HCT116 (cell line): Measurements from ENCODE around the gene PRICKLE2. TPM values are rescaled to one million over a fixed set of nuclear protein-coding genes. Genes with fewer than 3 reads are reported as not detected.

Experiments
- ATAC-seq: fragments of 200-7000 bp; cut with Tn5 transposase; 2 replicates; pipeline ENCODE4 v1.9.1; 2020; ENCODE audit warnings: mild to moderate bottlenecking, moderate library complexity
- BruUV-seq: library from RNA; stranded (reverse); fragments of 400-500 nt; replicated peaks from 2 replicates; lab custom pipeline; 2021; lab: Mats Ljungman, UMichigan
- CTCF ChIA-PET: fragments of 300-600 bp; sonication (Branson Sonifier 250); formaldehyde crosslinking; loops from one replicate; lab custom pipeline; 2021; ENCODE audit warnings: antibody characterized with exemption; lab: Charles Lee
- POLR2A ChIA-PET: fragments of 300-600, 350-600 bp; sonication (Branson Sonifier 250); formaldehyde crosslinking; loops from one replicate; lab custom pipeline; 2021; ENCODE audit warnings: antibody characterized with exemption; lab: Charles Lee
- RAD21 ChIA-PET, 2 experiments: fragments of 300-600 bp; sonication (Branson Sonifier 250); formaldehyde crosslinking; loops; one replicate each; lab custom pipeline; 2023; ENCODE audit warnings: low total read pairs in 2 of 2; ENCODE audit not compliant: uncharacterized antibody in 2 of 2, unreplicated experiment in 2 of 2, low non-redundant PET in 1 of 2; lab: Charles Lee
- DNase-seq: peaks from one replicate; pipeline ENCODE4 v3.0.0-alpha.2; 2010; ENCODE audit warnings: low read depth, low spot score
- H2AFZ ChIP-seq: fragments of 200-600 bp; shearing (Covaris generic), sonication (generic); 2 replicates; pipeline ENCODE4 v1.6.1; 2017; ENCODE audit warnings: low read depth, mixed run types, mixed read lengths, antibody characterized with exemption, low read length; ENCODE audit not compliant: poor library complexity, severe bottlenecking
- H3K27ac ChIP-seq: 2 replicates; pipeline ENCODE4 v1.5.1; 2012; ENCODE audit warnings: low read depth, low read length
- H3K27me3 ChIP-seq: fragments of 200-600 bp; sonication (generic); 2 replicates; pipeline ENCODE4 v1.6.1; 2016; ENCODE audit warnings: mixed run types, low read length, mixed read lengths; ENCODE audit not compliant: insufficient read depth
- H3K36me3 ChIP-seq, 2 experiments: fragments of 200-500 bp in 1 of 2; fragments of 200-600 bp in 1 of 2; sonication (Bioruptor generic) in 1 of 2; sonication (generic) in 1 of 2; 2 replicates each; pipeline versions ENCODE4 v1.5.1 to v1.6.1; 2014 to 2016; ENCODE audit warnings: low read length in 2 of 2, inconsistent platforms in 1 of 2, mixed read lengths in 1 of 2, mixed run types in 1 of 2; ENCODE audit not compliant: insufficient read depth in 2 of 2, control insufficient read depth in 1 of 2
- H3K4me1 ChIP-seq, 2 experiments: fragments of 200-600 bp in 1 of 2; sonication (generic) in 1 of 2; 2 replicates each; pipeline versions ENCODE4 v1.5.1 to v1.6.1; 2012 to 2017; ENCODE audit warnings: low read length in 2 of 2, inconsistent platforms in 1 of 2, mild to moderate bottlenecking in 1 of 2, mixed read lengths in 1 of 2, mixed run types in 1 of 2, moderate library complexity in 1 of 2; ENCODE audit not compliant: insufficient read depth in 2 of 2, control insufficient read depth in 1 of 2
- H3K4me2 ChIP-seq: fragments of 200-600 bp; sonication (generic); 2 replicates; pipeline ENCODE4 v1.6.1; 2017; ENCODE audit warnings: mixed run types, low read length, mixed read lengths
- H3K4me3 ChIP-seq, 2 experiments: fragments of 200-600 bp in 1 of 2; sonication (generic) in 1 of 2; replicated peaks in 1 of 2; 2 replicates each; pipeline ENCODE4 v1.5.1; 2011 to 2016; ENCODE audit warnings: low read length in 2 of 2, control low read depth in 1 of 2, low read depth in 1 of 2, mild to moderate bottlenecking in 1 of 2, mixed read lengths in 1 of 2, mixed run types in 1 of 2
- H3K79me2 ChIP-seq: fragments of 200-600 bp; sonication (generic); 2 replicates; pipeline ENCODE4 v1.6.1; 2017; ENCODE audit warnings: mild to moderate bottlenecking, mixed run types, low read length, moderate library complexity, mixed read lengths; ENCODE audit not compliant: insufficient read depth
- H3K9ac ChIP-seq: fragments of 200-600 bp; sonication (generic); 2 replicates; pipeline ENCODE4 v1.6.1; 2016; ENCODE audit warnings: low read length, mixed read lengths
- H3K9me2 ChIP-seq: fragments of 200-600 bp; sonication (generic), shearing (Covaris generic); 2 replicates; pipeline ENCODE4 v1.6.1; 2017; ENCODE audit warnings: mixed run types, mild to moderate bottlenecking, moderate library complexity; ENCODE audit not compliant: insufficient read depth
- H3K9me3 ChIP-seq, 2 experiments: fragments of 200-500 bp in 1 of 2; fragments of 200-600 bp in 1 of 2; sonication (Bioruptor generic) in 1 of 2; sonication (generic) in 1 of 2; 2 replicates each; pipeline ENCODE4 v1.6.1; 2014 to 2017; ENCODE audit warnings: low read length in 2 of 2, mixed read lengths in 2 of 2, inconsistent platforms in 1 of 2, low read depth in 1 of 2, mild to moderate bottlenecking in 1 of 2, mixed run types in 1 of 2, moderate library complexity in 1 of 2; ENCODE audit not compliant: control insufficient read depth in 1 of 2, insufficient read depth in 1 of 2
- H4K20me1 ChIP-seq: fragments of 200-600 bp; sonication (generic), shearing (Covaris generic); 2 replicates; pipeline ENCODE4 v1.6.1; 2017; ENCODE audit warnings: mixed run types, mild to moderate bottlenecking, moderate library complexity; ENCODE audit not compliant: insufficient read depth
- CBX3 ChIP-seq: IDR thresholded peaks from 2 replicates; pipeline ENCODE4 v1.6.1; 2012; ENCODE audit warnings: low read depth
- CEBPB ChIP-seq: IDR thresholded peaks from 2 replicates; pipeline ENCODE4 v1.6.1; 2012; ENCODE audit warnings: low read depth
- EGR1 ChIP-seq: IDR thresholded peaks from 2 replicates; pipeline ENCODE4 v1.6.1; 2012; ENCODE audit warnings: low read depth
- EZH2 ChIP-seq: fragments of 200-600 bp; sonication (generic); IDR thresholded peaks from 2 replicates; pipeline ENCODE4 v1.6.1; 2017; ENCODE audit warnings: antibody characterized with exemption, mixed run types
- FOSL1 ChIP-seq: IDR thresholded peaks from 2 replicates; pipeline ENCODE4 v1.6.1; 2012; ENCODE audit warnings: low read depth
- POLR2A ChIP-seq: IDR thresholded peaks from 2 replicates; pipeline ENCODE4 v1.7.0; 2011; ENCODE audit warnings: borderline replicate concordance; ENCODE audit not compliant: insufficient read depth, insufficient read length; ENCODE audit errors: extremely low read depth
- POLR2AphosphoS5 ChIP-seq: IDR thresholded peaks from 2 replicates; pipeline ENCODE4 v1.6.1; 2011; ENCODE audit warnings: mild to moderate bottlenecking, low read depth, low read length, moderate library complexity
- RAD21 ChIP-seq: IDR thresholded peaks from 2 replicates; pipeline ENCODE4 v1.6.1; 2012; ENCODE audit warnings: low read depth, mild to moderate bottlenecking
- SP1 ChIP-seq: IDR thresholded peaks from 2 replicates; pipeline ENCODE4 v1.6.1; 2012; ENCODE audit warnings: low read depth
- TCF7L2 ChIP-seq: IDR thresholded peaks from 2 replicates; pipeline ENCODE4 v1.7.0; 2011; ENCODE audit warnings: borderline replicate concordance, inconsistent platforms; ENCODE audit not compliant: insufficient read depth, insufficient read length; ENCODE audit errors: extremely low read depth
- YY1 ChIP-seq: IDR thresholded peaks from 2 replicates; pipeline ENCODE4 v1.6.1; 2011; ENCODE audit warnings: low read length, low read depth, moderate library complexity, mild to moderate bottlenecking; ENCODE audit not compliant: insufficient replicate concordance; ENCODE audit errors: extremely low read depth
- ZFX ChIP-seq: fragments of 450-650 bp; IDR thresholded peaks from 2 replicates; pipeline ENCODE4 v1.6.1; 2017
- ZNF274 ChIP-seq: fragments of 200-500 bp; sonication (Bioruptor generic); IDR thresholded peaks from 2 replicates; pipeline ENCODE4 v1.6.1; 2014; ENCODE audit warnings: mild to moderate bottlenecking, low read depth, low read length, inconsistent platforms
- intact Hi-C: fragments of 100-400 bp; cut with micrococcal nuclease; formaldehyde crosslinking; loops from 2 replicates; pipeline ENCODE4 v1.10.0; 2022
- total RNA-seq: library from RNA; stranded (reverse); gene quantifications from one replicate; pipeline ENCODE4 v1.2.1, GENCODE V29; 2021; ENCODE audit not compliant: unreplicated experiment
- TF ChIP-seq, protein P1 (sequence below): IDR thresholded peaks from 2 replicates; pipeline ENCODE4 v1.6.1; 2012; ENCODE audit warnings: low read depth
- TF ChIP-seq, protein P2 (sequence below): IDR thresholded peaks from 2 replicates; pipeline ENCODE4 v1.6.1; 2012
- TF ChIP-seq, protein P3 (sequence below): IDR thresholded peaks from 2 replicates; pipeline ENCODE4 v1.6.1; 2011; ENCODE audit warnings: mild to moderate bottlenecking, low read length, moderate library complexity; ENCODE audit not compliant: insufficient replicate concordance; ENCODE audit errors: extremely low read depth

PRICKLE2 gene
- total RNA-seq, 1 experiment from 2014 or later: 0.05 TPM

DNA sequence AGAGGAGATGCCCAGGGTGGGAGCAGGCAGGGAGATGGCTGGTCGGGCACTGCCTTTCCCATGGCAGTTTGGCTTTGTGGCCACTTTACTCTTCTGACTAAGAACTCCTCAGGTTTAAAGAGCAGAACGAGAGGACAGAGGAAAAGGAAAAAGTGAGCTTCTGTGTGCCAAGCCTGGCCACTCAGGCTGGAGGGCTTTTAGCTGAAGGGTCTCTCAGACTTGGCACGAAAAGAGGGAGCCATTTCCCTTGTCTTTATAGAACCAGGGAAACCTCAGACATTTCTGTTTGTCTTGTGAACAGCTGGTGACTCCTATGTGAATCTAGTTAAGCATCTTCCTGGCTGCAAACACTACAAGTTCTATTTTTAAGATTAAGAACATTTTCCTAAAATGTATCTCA is 178.7 kb downstream of the PRICKLE2 start (continued):
- TF ChIP-seq ZNF274 (no peak), YY1 (no peak), RAD21 (no peak)
- TF ChIP-seq, protein P1, sequence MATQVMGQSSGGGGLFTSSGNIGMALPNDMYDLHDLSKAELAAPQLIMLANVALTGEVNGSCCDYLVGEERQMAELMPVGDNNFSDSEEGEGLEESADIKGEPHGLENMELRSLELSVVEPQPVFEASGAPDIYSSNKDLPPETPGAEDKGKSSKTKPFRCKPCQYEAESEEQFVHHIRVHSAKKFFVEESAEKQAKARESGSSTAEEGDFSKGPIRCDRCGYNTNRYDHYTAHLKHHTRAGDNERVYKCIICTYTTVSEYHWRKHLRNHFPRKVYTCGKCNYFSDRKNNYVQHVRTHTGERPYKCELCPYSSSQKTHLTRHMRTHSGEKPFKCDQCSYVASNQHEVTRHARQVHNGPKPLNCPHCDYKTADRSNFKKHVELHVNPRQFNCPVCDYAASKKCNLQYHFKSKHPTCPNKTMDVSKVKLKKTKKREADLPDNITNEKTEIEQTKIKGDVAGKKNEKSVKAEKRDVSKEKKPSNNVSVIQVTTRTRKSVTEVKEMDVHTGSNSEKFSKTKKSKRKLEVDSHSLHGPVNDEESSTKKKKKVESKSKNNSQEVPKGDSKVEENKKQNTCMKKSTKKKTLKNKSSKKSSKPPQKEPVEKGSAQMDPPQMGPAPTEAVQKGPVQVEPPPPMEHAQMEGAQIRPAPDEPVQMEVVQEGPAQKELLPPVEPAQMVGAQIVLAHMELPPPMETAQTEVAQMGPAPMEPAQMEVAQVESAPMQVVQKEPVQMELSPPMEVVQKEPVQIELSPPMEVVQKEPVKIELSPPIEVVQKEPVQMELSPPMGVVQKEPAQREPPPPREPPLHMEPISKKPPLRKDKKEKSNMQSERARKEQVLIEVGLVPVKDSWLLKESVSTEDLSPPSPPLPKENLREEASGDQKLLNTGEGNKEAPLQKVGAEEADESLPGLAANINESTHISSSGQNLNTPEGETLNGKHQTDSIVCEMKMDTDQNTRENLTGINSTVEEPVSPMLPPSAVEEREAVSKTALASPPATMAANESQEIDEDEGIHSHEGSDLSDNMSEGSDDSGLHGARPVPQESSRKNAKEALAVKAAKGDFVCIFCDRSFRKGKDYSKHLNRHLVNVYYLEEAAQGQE: no peak
- TF ChIP-seq, protein P2, sequence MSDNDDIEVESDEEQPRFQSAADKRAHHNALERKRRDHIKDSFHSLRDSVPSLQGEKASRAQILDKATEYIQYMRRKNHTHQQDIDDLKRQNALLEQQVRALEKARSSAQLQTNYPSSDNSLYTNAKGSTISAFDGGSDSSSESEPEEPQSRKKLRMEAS: no peak

- H3K27ac ChIP-seq: no peak overlapping the region
- DNase-seq: no peak
- no peaks in the 10 kb centered on the region for H4K20me1 ChIP-seq
- intact Hi-C loops: no loop called here
- no peaks in the 10 kb centered on the region for H3K4me1 ChIP-seq
- CTCF ChIA-PET: no interaction called here
- no peaks in the 10 kb centered on the region for H3K79me2 ChIP-seq
- H3K9ac ChIP-seq: no peak overlapping the region
- RAD21 ChIA-PET: no interaction called here
- no peaks in the 10 kb centered on the region for H3K9me3 ChIP-seq
- peaks cover 67% of the 10 kb centered on the region for H3K27me3 ChIP-seq
- no peak overlapping the region for H2AFZ ChIP-seq
- no peak for ATAC-seq
- no peaks in the 10 kb centered on the region for H3K36me3 ChIP-seq
- H3K4me3 ChIP-seq: no peak overlapping the region
- H3K9me2 ChIP-seq: no peaks in the 10 kb centered on the region
- no peak overlapping the region for H3K4me2 ChIP-seq
- POLR2A ChIA-PET: no interaction called here
- no TSS peak for BruUV-seq
- TF ChIP-seq EZH2: no peak
- no peak for TF ChIP-seq POLR2A
- no peak for TF ChIP-seq EGR1
- TF ChIP-seq ZFX: no peak
- no peak for TF ChIP-seq ZNF274
- no peak for TF ChIP-seq FOSL1
- TF ChIP-seq, protein P2: no peak
- TF ChIP-seq, protein P3, sequence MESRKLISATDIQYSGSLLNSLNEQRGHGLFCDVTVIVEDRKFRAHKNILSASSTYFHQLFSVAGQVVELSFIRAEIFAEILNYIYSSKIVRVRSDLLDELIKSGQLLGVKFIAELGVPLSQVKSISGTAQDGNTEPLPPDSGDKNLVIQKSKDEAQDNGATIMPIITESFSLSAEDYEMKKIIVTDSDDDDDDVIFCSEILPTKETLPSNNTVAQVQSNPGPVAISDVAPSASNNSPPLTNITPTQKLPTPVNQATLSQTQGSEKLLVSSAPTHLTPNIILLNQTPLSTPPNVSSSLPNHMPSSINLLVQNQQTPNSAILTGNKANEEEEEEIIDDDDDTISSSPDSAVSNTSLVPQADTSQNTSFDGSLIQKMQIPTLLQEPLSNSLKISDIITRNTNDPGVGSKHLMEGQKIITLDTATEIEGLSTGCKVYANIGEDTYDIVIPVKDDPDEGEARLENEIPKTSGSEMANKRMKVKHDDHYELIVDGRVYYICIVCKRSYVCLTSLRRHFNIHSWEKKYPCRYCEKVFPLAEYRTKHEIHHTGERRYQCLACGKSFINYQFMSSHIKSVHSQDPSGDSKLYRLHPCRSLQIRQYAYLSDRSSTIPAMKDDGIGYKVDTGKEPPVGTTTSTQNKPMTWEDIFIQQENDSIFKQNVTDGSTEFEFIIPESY: no peak
- no peak for TF ChIP-seq CEBPB
- TF ChIP-seq, protein P1: no peak
- TF ChIP-seq TCF7L2: no peak
- TF ChIP-seq SP1: no peak
- TF ChIP-seq POLR2AphosphoS5: no peak
- no peak for TF ChIP-seq CBX3
Measured at GRCh38 chr3:64042952-64043351, 182.3 kb downstream of the PRICKLE2 start.
